WTC11 (cell line): ENCODE results near the gene OTUD6A. TPM values are rescaled to one million over a fixed set of nuclear protein-coding genes. Genes with fewer than 3 reads are reported as not detected.

Source experiments
- ATAC-seq: fragments of 200-7000 bp; cut with Tn5 transposase; 2 replicates; pipeline ENCODE4 v1.10.0; 2021; ENCODE audit warnings: mild to moderate bottlenecking, moderate library complexity
- CTCF ChIA-PET: fragments of 300-600 bp; sonication (Branson Sonifier 250); formaldehyde crosslinking; loops from one replicate; lab custom pipeline; 2021; ENCODE audit warnings: antibody characterized with exemption; lab: Charles Lee
- POLR2A ChIA-PET: fragments of 350-600 bp; sonication (Branson Sonifier 250); formaldehyde crosslinking; loops from one replicate; lab custom pipeline; 2021; ENCODE audit warnings: antibody characterized with exemption; lab: Charles Lee
- DNase-seq: peaks from one replicate; pipeline ENCODE4 v3.0.0; 2021; ENCODE audit warnings: low spot score
- H3K27ac Mint-ChIP-seq: 2 replicates; pipeline ENCODE4 v1.8.0; 2021; ENCODE audit warnings: mixed read lengths
- H3K27me3 Mint-ChIP-seq: 2 replicates; pipeline ENCODE4 v1.8.0; 2021; ENCODE audit warnings: low read depth, mild to moderate bottlenecking, moderate library complexity, mixed read lengths
- H3K36me3 Mint-ChIP-seq: 2 replicates; pipeline ENCODE4 v1.8.0; 2021; ENCODE audit warnings: mixed read lengths
- H3K4me1 Mint-ChIP-seq: 2 replicates; pipeline ENCODE4 v1.8.0; 2022; ENCODE audit warnings: mixed read lengths
- H3K4me3 Mint-ChIP-seq: 2 replicates; pipeline ENCODE4 v1.8.0; 2021; ENCODE audit warnings: mild to moderate bottlenecking, moderate library complexity, mixed read lengths
- H3K9me3 Mint-ChIP-seq: 2 replicates; pipeline ENCODE4 v1.8.0; 2021; ENCODE audit warnings: mixed read lengths
- ARID4B ChIP-seq: sonication (generic); formaldehyde crosslinking; IDR thresholded peaks from 2 replicates; pipeline ENCODE4 v1.8.0; 2023; ENCODE audit warnings: missing genetic modification reagents, mild to moderate bottlenecking, borderline replicate concordance
- ETV6 ChIP-seq: sonication (generic); formaldehyde crosslinking; IDR thresholded peaks from 2 replicates; pipeline ENCODE4 v1.8.1; 2022; ENCODE audit warnings: mild to moderate bottlenecking, missing genetic modification reagents
- GTF2I ChIP-seq: fragments of 250-450 bp; sonication (Bioruptor Pico); conservative IDR thresholded peaks from 2 replicates; pipeline ENCODE4 v1.4.0; 2021; ENCODE audit warnings: mild to moderate bottlenecking
- MYBL2 ChIP-seq: sonication (generic); formaldehyde crosslinking; IDR thresholded peaks from 2 replicates; pipeline ENCODE4 v1.8.1; 2023; ENCODE audit warnings: mild to moderate bottlenecking, moderate library complexity, missing genetic modification reagents
- NR2C2 ChIP-seq: sonication (generic); formaldehyde crosslinking; IDR thresholded peaks from 2 replicates; pipeline ENCODE4 v1.8.0; 2022; ENCODE audit warnings: mild to moderate bottlenecking, missing genetic modification reagents
- PRRX2 ChIP-seq: fragments of 250-450 bp; sonication (Bioruptor Pico); IDR thresholded peaks from 2 replicates; pipeline ENCODE4 v1.8.0; 2021; ENCODE audit warnings: mild to moderate bottlenecking
- TEAD1 ChIP-seq: sonication (generic); formaldehyde crosslinking; IDR thresholded peaks from 2 replicates; pipeline ENCODE4 v1.8.0; 2022; ENCODE audit warnings: mild to moderate bottlenecking, missing genetic modification reagents
- TEAD4 ChIP-seq: sonication (generic); formaldehyde crosslinking; IDR thresholded peaks from 2 replicates; pipeline ENCODE4 v1.8.0; 2022; ENCODE audit warnings: mild to moderate bottlenecking, missing genetic modification reagents
- ZBTB21 ChIP-seq: sonication (generic); formaldehyde crosslinking; IDR thresholded peaks from 2 replicates; pipeline ENCODE4 v1.8.1; 2023; ENCODE audit warnings: mild to moderate bottlenecking, missing genetic modification reagents, borderline replicate concordance
- ZNF121 ChIP-seq: sonication (generic); formaldehyde crosslinking; IDR thresholded peaks from 2 replicates; pipeline ENCODE4 v1.8.0; 2023; ENCODE audit warnings: missing genetic modification reagents
- ZNF232 ChIP-seq: sonication (generic); formaldehyde crosslinking; IDR thresholded peaks from 2 replicates; pipeline ENCODE4 v1.8.0; 2022; ENCODE audit warnings: mild to moderate bottlenecking, missing genetic modification reagents
- ZNF396 ChIP-seq: fragments of 250-450 bp; sonication (Bioruptor Pico); IDR thresholded peaks from 2 replicates; pipeline ENCODE4 v1.8.0; 2021; ENCODE audit warnings: mild to moderate bottlenecking, moderate library complexity, borderline replicate concordance
- ZNF512 ChIP-seq: sonication (generic); formaldehyde crosslinking; IDR thresholded peaks from 2 replicates; pipeline ENCODE4 v1.8.1; 2022; ENCODE audit warnings: missing genetic modification reagents, borderline replicate concordance
- ZSCAN18 ChIP-seq: fragments of 250-450 bp; sonication (Bioruptor Pico); IDR thresholded peaks from 2 replicates; pipeline ENCODE4 v2.1.2; 2022; ENCODE audit warnings: mild to moderate bottlenecking, moderate library complexity
- total RNA-seq: library from RNA; stranded (reverse); gene quantifications from 3 replicates; pipeline ENCODE4 v1.2.3, GENCODE V29; 2021
- TF ChIP-seq, protein P1 (sequence below): sonication (generic); formaldehyde crosslinking; IDR thresholded peaks from 2 replicates; pipeline ENCODE4 v1.8.1; 2022; ENCODE audit warnings: low read depth, mild to moderate bottlenecking, moderate library complexity, missing genetic modification reagents, borderline replicate concordance
- TF ChIP-seq, protein P2 (sequence below): sonication (generic); formaldehyde crosslinking; IDR thresholded peaks from 2 replicates; pipeline ENCODE4 v1.8.1; 2023; ENCODE audit warnings: mild to moderate bottlenecking, missing genetic modification reagents

Gene OTUD6A
- total RNA-seq, 1 experiment from 2014 or later: 0.13 TPM

DNA sequence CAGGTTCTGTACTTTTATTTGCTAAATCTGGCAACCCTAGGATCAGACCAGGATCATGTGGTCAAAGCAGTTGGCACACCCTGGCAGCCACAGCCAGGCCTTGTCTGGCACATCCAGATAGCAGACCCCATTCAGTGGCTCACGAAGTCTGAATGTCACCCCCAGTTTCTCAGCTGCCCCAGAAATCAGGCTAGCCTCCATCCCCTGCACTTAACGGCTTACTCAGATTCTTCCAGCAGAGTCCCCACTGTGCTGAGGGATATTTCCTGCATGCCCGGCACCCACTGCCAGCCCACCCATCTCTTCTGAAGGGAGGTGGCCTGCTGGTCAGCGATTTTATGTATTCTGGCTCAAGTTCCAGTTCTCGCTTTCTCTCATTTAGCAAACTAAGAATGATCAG lies 7.9 kb upstream of the OTUD6A start:
- Mint-ChIP-seq H3K4me1 (no peaks in the 10 kb centered on the region), H3K27me3 (peaks cover 4% of the 10 kb centered on the region; the same call in 1 of the 2 replicates)
- POLR2A ChIA-PET: no interaction called here

More for the DNA sequence above, 7.9 kb upstream of the OTUD6A start:
- Mint-ChIP-seq H3K4me3 (no peak overlapping the region), H3K9me3 (no peaks in the 10 kb centered on the region), H3K36me3 (no peaks in the 10 kb centered on the region), H3K27ac (no peak overlapping the region)
- DNase-seq (no peak), ATAC-seq (no peak)
- TF ChIP-seq ARID4B (CRISPR knock-in tag) (no peak), MYBL2 (no peak), ZSCAN18 (CRISPR knock-in tag) (no peak), ETV6 (CRISPR knock-in tag) (no peak), PRRX2 (CRISPR knock-in tag) (no peak), ZBTB21 (CRISPR knock-in tag) (no peak), ZNF396 (CRISPR knock-in tag) (no peak), TEAD1 (CRISPR knock-in tag) (no peak), TEAD4 (CRISPR knock-in tag) (no peak), GTF2I (CRISPR knock-in tag) (no peak), NR2C2 (no peak), ZNF512 (CRISPR knock-in tag) (no peak), ZNF232 (CRISPR knock-in tag) (no peak), ZNF121 (CRISPR knock-in tag) (no peak)
- TF ChIP-seq, protein P1, sequence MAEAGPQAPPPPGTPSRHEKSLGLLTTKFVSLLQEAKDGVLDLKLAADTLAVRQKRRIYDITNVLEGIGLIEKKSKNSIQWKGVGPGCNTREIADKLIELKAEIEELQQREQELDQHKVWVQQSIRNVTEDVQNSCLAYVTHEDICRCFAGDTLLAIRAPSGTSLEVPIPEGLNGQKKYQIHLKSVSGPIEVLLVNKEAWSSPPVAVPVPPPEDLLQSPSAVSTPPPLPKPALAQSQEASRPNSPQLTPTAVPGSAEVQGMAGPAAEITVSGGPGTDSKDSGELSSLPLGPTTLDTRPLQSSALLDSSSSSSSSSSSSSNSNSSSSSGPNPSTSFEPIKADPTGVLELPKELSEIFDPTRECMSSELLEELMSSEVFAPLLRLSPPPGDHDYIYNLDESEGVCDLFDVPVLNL (CRISPR knock-in tag): no peak
- TF ChIP-seq, protein P2, sequence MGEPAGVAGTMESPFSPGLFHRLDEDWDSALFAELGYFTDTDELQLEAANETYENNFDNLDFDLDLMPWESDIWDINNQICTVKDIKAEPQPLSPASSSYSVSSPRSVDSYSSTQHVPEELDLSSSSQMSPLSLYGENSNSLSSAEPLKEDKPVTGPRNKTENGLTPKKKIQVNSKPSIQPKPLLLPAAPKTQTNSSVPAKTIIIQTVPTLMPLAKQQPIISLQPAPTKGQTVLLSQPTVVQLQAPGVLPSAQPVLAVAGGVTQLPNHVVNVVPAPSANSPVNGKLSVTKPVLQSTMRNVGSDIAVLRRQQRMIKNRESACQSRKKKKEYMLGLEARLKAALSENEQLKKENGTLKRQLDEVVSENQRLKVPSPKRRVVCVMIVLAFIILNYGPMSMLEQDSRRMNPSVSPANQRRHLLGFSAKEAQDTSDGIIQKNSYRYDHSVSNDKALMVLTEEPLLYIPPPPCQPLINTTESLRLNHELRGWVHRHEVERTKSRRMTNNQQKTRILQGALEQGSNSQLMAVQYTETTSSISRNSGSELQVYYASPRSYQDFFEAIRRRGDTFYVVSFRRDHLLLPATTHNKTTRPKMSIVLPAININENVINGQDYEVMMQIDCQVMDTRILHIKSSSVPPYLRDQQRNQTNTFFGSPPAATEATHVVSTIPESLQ: no peak
- CTCF ChIA-PET: interaction anchor here (0.6 kb wide), 1 partner anchor 769 kb away, joined by 5 read pairs; no protein-coding TSS in a partner anchor
